ENCODE measurements around the gene NR6A1. TPM values are rescaled to one million over a fixed set of nuclear protein-coding genes. Genes with fewer than 3 reads are reported as not detected.

The NR6A1 gene
- total RNA-seq, 2 experiments from 2014 or later, result 0.28 to 0.76 TPM

DNA sequence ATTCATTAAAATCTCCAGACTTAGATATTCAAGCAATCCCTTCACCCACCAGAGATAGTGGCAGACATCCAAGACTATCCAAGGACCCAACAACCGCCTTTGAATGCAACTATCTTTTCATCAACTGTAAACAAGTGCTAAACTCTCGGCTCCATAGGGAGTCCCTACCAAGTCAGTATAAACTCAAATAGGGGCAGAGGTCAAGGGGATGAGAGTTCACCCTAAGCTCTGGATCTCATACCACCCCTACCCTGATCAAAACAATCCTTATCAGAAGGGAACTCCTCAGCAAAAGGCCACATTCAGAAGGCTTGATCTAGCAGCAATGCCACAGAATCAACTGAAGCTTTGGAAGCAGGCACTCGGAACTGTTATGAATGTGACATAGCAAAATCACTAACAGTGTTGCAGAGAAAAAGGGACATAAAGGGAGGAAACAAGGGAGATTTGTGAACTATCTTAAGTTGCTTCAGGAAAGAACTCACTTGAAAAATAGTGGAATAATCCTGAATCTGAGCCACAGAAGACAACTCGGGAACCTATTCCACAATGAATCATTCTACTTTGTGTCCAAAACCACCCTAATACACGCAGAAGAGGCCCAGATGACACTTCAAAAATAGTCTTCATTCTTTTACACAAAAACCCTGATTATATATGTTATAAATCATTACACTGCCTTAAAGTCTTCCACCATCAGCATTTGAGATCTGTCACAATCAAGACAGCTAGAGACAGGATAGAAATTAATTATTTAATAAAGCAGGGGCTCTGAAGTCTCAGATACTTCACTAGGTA is 49.8 kb downstream of the NR6A1 start:
- ChIA-PET CTCF (interaction anchor here (1.3 kb wide), 1 partner anchor 9 kb away, joined by 3 read pairs; no protein-coding TSS in a partner anchor), POLR2A (no interaction called here)
- Mint-ChIP-seq H3K36me3 (ENCODE audit: low read depth) (no peaks in the 10 kb centered on the region), H3K27me3 (peaks cover 14% of the 10 kb centered on the region), H3K27ac (no peak overlapping the region), H3K4me1 (no peaks in the 10 kb centered on the region), H3K9me3 (no peaks in the 10 kb centered on the region), H3K4me3 (no peak overlapping the region)
- DNase-seq, result no peak

DNA sequence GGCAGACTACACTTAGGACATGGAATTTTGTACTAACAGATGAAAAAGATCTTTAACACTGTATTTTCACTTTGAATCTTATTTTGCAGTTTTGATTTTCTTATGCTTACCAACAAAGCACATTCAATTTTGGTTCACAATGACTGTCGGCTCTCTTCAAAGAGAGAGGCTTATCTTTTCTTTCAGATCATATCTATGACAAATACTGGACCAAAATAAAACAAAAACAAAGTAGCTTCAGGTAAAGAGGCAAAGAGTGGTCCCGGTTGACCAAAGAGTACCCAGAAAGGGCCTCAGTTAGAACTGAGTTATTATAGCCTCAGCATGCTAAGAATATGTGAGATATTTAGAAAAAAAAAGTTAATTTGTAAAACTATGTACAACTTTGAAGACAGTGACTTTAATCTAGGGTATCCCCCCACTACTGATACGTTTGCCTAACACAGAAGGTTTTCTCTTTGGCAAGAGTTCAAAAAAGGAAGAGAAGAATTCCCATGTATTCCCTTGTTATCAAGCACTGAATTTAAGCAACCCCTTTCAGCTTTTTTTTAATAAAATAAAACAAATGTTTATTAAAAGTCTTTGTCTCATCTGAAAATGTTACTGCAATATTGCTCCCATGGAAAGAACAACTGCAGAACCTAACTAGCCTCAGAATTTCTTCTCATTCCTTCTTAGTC is 50.5 kb downstream of the NR6A1 start:
- Mint-ChIP-seq H3K27ac (no peak overlapping the region), H3K9me3 (no peaks in the 10 kb centered on the region), H3K27me3 (peaks cover 11% of the 10 kb centered on the region), H3K36me3 (ENCODE audit: low read depth) (no peaks in the 10 kb centered on the region), H3K4me1 (no peaks in the 10 kb centered on the region), H3K4me3 (no peak overlapping the region)
- CTCF ChIA-PET, result interaction anchor here (0.9 to 1.0 kb wide), 2 partner anchors 103 to 132 kb away, joined by 3 to 4 read pairs; no protein-coding TSS in a partner anchor
- no peak for DNase-seq
- POLR2A ChIA-PET, result no interaction called here

DNA sequence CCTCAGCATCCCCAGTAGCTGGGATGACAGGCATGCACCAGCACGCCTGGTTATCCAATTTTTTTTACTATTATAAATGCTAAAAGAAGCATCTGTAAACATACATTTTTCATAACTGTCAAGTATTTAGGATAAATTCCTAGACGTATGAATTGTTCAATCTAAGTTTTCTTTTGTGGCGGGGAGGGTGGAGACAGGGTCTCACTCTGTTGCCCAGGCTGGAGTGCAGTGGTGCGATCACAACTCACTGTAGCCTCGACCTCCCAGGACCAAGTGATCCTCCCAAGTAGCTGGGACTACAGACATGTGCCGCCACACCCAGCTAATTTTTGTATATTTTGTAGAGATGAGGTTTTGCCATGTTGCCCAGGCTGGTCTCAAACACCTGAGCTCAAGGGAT is 52.2 kb downstream of the NR6A1 start:
- no peak for DNase-seq
- Mint-ChIP-seq H3K9me3 (no peaks in the 10 kb centered on the region), H3K27me3 (peaks cover 11% of the 10 kb centered on the region), H3K4me1 (no peaks in the 10 kb centered on the region), H3K27ac (no peak overlapping the region), H3K4me3 (no peak overlapping the region), H3K36me3 (ENCODE audit: low read depth) (no peaks in the 10 kb centered on the region)
- POLR2A ChIA-PET, result no interaction called here
- CTCF ChIA-PET, result interaction anchor here (0.7 to 1.8 kb wide), 3 partner anchors 40 to 102 kb away, joined by 4 to 6 read pairs (median 5); no protein-coding TSS in a partner anchor

DNA sequence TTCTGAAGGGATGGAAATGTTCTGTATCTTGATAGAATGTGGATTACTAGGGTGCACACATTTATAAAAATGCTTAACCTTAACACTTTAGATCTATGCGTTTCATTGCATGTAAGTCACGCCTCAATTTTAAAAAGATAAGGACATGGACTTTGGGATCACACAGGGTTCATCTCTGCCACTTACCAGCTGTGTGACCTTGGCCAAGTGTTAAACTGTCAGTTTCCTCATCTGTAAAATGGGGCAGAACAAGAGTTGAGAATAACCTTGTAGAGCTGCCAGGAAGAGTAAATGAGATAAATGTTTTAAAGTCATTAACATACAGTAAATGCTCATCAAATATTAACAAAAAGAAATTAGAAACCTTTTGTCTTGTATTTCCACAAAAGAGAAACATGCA is 53.5 kb downstream of the NR6A1 start:
- H3K4me1 Mint-ChIP-seq, result no peaks in the 10 kb centered on the region
- ChIA-PET POLR2A (no interaction called here), CTCF (interaction anchor here (1.8 kb wide), 1 partner anchor 100 kb away, joined by 5 read pairs; no protein-coding TSS in a partner anchor)
- H3K4me3 Mint-ChIP-seq, result no peak overlapping the region
- H3K27ac Mint-ChIP-seq, result no peak overlapping the region
- no peaks in the 10 kb centered on the region for H3K36me3 Mint-ChIP-seq (ENCODE audit: low read depth)
- H3K27me3 Mint-ChIP-seq, result peaks cover 9% of the 10 kb centered on the region
- no peak for DNase-seq
- no peaks in the 10 kb centered on the region for H3K9me3 Mint-ChIP-seq

DNA sequence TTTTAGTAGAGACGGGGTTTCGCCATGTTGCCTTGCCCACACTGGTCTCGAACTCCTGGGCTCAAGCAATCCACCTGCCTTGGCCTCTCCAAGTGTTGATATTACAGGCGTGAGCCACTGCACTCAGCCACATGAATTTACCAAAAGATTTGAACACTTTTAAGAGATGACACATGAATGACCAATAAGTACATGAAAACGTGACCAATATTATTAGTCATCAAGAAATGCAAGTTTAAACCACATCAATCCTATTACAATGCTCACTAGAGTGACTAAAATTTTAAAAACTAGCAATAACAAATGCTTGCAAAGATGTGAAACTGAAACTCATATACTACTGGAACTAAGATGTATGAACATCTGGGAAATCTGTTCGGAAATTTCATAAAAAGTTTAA is 54.3 kb downstream of the NR6A1 start:
- POLR2A ChIA-PET, result no interaction called here
- no peak for DNase-seq
- H3K4me3 Mint-ChIP-seq, result no peak overlapping the region
- no peak overlapping the region for H3K27ac Mint-ChIP-seq
- H3K27me3 Mint-ChIP-seq, result peaks cover 9% of the 10 kb centered on the region
- H3K36me3 Mint-ChIP-seq (ENCODE audit: low read depth), result no peaks in the 10 kb centered on the region
- CTCF ChIA-PET, result interaction anchor here (0.6 kb wide), 1 partner anchor 89 kb away, joined by 4 read pairs; no protein-coding TSS in a partner anchor
- H3K4me1 Mint-ChIP-seq, result no peaks in the 10 kb centered on the region
- no peaks in the 10 kb centered on the region for H3K9me3 Mint-ChIP-seq

DNA sequence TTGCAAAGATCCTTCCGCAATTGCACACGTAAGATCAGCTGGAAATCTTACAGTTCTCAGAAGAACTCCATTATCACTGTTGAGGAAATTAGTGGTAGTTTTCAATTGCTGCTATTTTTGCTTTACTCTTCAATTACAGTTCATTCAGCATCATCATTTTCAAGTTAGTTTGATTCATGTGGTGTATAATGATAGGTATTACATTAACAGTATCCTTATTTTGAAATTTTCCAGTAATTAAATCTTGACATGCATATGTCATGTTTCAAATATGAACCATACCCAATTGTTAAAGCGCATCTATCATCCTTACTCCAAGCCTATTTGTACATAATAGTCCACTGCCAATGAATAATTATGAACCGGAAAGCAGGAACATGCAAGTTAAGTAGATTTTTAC is 60.3 kb downstream of the NR6A1 start:
- Mint-ChIP-seq H3K9me3 (no peaks in the 10 kb centered on the region), H3K4me3 (no peak overlapping the region), H3K27me3 (peaks cover 18% of the 10 kb centered on the region), H3K4me1 (no peaks in the 10 kb centered on the region), H3K36me3 (ENCODE audit: low read depth) (no peaks in the 10 kb centered on the region), H3K27ac (no peak overlapping the region)
- CTCF ChIA-PET, result interaction anchor here (0.7 to 4.6 kb wide), 8 partner anchors 8 to 158 kb away, joined by 3 to 64 read pairs (median 5); no protein-coding TSS in a partner anchor
- POLR2A ChIA-PET, result no interaction called here
- DNase-seq, result no peak

DNA sequence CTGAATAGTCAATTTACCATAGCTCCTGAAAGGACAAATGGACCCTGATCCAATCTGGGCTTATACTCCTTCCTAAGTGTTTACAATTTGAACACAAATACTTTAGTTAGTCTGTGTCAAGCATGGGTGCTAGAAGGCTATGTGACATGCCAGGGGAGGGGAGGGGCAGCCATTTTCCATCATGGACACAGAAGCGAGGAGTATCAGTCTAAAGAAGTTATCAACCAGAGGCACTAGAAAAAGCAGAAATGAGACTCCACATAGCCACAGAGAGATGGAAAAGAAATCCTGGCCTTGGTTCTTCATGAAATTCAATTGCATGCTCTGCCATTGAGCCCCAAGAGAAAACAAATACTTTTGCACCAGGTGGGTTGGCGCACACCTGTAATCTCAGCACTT is 61.8 kb downstream of the NR6A1 start:
- Mint-ChIP-seq H3K4me1 (no peaks in the 10 kb centered on the region), H3K36me3 (ENCODE audit: low read depth) (no peaks in the 10 kb centered on the region), H3K27me3 (peaks cover 18% of the 10 kb centered on the region), H3K27ac (no peak overlapping the region), H3K4me3 (no peak overlapping the region), H3K9me3 (no peaks in the 10 kb centered on the region)
- DNase-seq, result no peak
- ChIA-PET POLR2A (no interaction called here), CTCF (interaction anchor here (0.7 to 1.3 kb wide), 5 partner anchors 44 to 1849 kb away, joined by 3 read pairs; no protein-coding TSS in a partner anchor)

DNA sequence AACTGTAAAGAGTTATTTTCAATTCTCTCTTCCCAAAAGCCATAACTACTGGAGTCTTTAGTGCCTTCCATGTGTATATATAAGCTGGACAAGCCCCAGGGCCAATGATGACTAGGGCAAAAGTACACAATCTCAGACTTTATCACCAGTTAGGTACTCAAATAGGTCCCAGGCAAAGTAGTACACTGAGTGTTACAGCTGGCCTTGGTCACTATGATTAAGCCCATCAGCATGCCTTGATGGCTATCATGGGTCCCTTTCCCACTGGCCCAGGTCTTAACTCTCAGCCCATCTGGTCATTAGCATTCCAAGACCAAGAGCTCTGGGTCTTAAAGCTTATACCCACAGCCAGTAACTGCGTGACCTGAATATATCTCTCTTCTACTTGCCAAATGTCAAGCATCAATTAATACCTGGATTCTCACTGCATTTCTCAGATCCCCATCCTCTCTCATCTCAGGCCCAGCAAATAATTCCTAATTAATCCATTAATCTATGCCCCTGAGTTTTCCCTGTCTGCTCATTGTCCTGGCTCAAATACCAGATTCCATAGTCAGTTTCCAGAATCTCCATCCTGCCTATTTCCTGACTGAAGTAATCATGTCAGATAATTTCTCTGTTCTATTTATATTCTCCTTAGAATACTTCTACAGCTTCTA is 62.3 kb downstream of the NR6A1 start:
- DNase-seq, result no peak
- Mint-ChIP-seq H3K27ac (no peak overlapping the region), H3K27me3 (peaks cover 18% of the 10 kb centered on the region), H3K9me3 (no peaks in the 10 kb centered on the region), H3K36me3 (ENCODE audit: low read depth) (no peaks in the 10 kb centered on the region), H3K4me3 (no peak overlapping the region), H3K4me1 (no peaks in the 10 kb centered on the region)
- POLR2A ChIA-PET, result no interaction called here
- CTCF ChIA-PET, result interaction anchor here (0.8 to 1.4 kb wide), 3 partner anchors 91 to 93 kb away, joined by 3 read pairs; no protein-coding TSS in a partner anchor

DNA sequence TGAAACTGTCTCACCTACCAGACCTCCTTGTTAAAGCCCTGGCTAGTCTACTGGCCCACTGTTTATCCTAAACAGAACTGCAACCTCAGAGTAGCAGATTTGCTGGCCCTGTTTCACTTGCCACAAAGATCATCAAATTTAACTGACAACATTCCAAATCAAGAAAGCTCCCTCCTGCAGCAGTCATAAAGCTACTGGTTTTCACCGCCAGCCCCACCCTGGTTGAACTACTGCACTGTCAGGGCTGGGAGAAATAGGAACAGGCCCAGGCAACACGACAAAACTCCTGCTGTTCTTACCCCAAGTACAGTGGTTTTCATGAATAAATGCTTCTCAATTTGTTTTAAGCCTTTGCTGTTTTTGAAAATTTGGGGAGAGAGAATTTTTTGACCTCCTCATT is 63.0 kb downstream of the NR6A1 start:
- no peak for DNase-seq
- Mint-ChIP-seq H3K27ac (no peak overlapping the region), H3K36me3 (ENCODE audit: low read depth) (no peaks in the 10 kb centered on the region), H3K9me3 (no peaks in the 10 kb centered on the region), H3K4me3 (no peak overlapping the region), H3K4me1 (no peaks in the 10 kb centered on the region), H3K27me3 (peaks cover 15% of the 10 kb centered on the region)
- POLR2A ChIA-PET, result no interaction called here
- CTCF ChIA-PET, result interaction anchor here (0.8 to 1.4 kb wide), 2 partner anchors 90 to 91 kb away, joined by 3 read pairs; no protein-coding TSS in a partner anchor

DNA sequence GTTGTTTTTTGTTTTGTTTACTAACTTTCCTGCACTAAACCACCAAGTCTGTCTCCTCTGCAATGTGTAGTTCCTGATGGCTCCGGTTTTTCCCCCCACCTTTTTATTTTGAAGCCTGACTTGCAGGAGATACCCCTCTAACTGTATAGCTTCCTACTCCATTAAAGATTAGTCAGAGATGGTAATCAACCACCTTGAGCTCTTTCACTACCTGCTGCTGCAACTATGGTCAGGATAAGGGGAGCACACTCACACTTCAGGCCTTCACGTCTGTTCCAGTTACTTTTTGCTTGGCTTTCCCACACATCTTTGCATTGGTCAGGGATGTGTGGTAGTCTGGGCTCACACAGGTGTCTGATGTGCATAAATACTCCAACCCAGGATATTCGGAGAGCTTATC is 63.4 kb downstream of the NR6A1 start:
- Mint-ChIP-seq H3K27me3 (peaks cover 15% of the 10 kb centered on the region), H3K4me1 (no peaks in the 10 kb centered on the region)

DNA sequence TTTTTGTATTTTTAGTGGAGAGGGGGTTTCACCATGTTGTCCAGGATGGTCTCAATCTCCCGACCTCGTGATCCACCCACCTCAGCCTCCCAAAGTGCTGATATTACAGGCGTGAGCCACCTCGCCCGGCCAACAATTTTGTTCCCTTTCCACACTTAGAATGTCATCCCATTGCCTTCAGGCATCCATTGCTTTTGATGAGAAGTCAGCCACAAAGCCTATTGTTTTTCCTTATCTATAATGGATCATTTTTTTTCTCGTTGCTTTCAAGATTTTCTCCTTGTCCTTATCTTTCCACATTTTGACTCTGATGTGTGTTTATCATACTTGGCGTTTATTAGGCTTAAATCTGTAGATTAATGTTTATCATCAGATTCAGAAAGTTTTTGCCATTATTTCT is 64.4 kb downstream of the NR6A1 start:
- CTCF ChIA-PET, result no interaction called here

More for the DNA sequence above, 63.4 kb downstream of the NR6A1 start:
- ChIA-PET POLR2A (no interaction called here), CTCF (interaction anchor here (0.8 to 1.4 kb wide), 2 partner anchors 89 to 90 kb away, joined by 3 read pairs; no protein-coding TSS in a partner anchor)
- H3K27ac Mint-ChIP-seq, result no peak overlapping the region
- no peak for DNase-seq
- H3K36me3 Mint-ChIP-seq (ENCODE audit: low read depth), result no peaks in the 10 kb centered on the region
- no peak overlapping the region for H3K4me3 Mint-ChIP-seq
- no peaks in the 10 kb centered on the region for H3K9me3 Mint-ChIP-seq

DNA sequence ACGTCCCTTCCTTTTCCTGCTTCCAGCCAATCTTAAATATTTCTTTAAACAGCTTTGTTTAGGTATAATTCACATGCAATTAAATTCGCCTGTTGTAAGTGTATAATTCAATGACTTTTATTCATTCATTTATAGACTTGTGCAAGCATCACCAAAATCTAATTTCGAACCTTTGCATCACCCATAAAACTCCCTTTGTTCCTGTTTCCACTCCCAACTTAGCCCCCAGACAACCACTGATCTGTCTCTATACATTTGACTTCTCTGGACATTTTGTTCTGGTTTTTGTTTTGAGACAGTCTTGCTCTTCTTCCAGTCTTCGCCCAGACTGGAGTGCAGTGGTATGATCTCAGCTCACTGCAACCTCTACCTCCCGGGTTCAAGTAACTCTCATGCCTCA is 71.5 kb downstream of the NR6A1 start:
- Mint-ChIP-seq H3K4me3 (no peak overlapping the region), H3K27me3 (peaks cover 2% of the 10 kb centered on the region), H3K27ac (no peak overlapping the region), H3K9me3 (no peaks in the 10 kb centered on the region), H3K36me3 (ENCODE audit: low read depth) (no peaks in the 10 kb centered on the region), H3K4me1 (no peaks in the 10 kb centered on the region)
- POLR2A ChIA-PET, result no interaction called here
- DNase-seq, result no peak
- CTCF ChIA-PET, result interaction anchor here (0.6 to 1.4 kb wide), 2 partner anchors 12 to 72 kb away, joined by 4 to 6 read pairs; no protein-coding TSS in a partner anchor

More for the DNA sequence above, 64.4 kb downstream of the NR6A1 start:
- H3K4me3 Mint-ChIP-seq, result no peak overlapping the region
- no peaks in the 10 kb centered on the region for H3K9me3 Mint-ChIP-seq
- H3K27ac Mint-ChIP-seq, result no peak overlapping the region
- DNase-seq, result no peak
- no peaks in the 10 kb centered on the region for H3K36me3 Mint-ChIP-seq (ENCODE audit: low read depth)
- H3K27me3 Mint-ChIP-seq, result peaks cover 16% of the 10 kb centered on the region
- POLR2A ChIA-PET, result no interaction called here
- H3K4me1 Mint-ChIP-seq, result no peaks in the 10 kb centered on the region

DNA sequence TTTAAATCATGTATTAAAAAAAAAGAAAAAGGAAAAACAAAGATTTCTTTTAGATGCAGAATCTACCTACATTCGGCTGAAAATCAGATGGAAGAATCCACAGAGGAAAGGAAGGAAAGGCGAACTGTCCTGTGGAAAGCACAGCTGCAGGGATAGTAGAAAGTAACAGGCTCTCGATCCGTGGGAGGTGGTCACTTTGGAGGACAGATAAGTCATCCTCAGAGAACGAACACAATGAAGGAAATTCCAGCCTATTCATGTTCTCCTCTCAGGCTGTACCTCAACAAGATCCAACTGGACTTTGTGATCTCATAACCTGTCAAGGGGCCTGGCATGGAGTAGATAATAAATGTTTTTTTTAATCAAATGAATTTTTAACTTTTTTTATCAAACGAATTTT is 72.8 kb downstream of the NR6A1 start:
- Mint-ChIP-seq H3K27ac (no peak overlapping the region), H3K36me3 (ENCODE audit: low read depth) (no peaks in the 10 kb centered on the region), H3K4me3 (no peak overlapping the region), H3K27me3 (peaks cover 4% of the 10 kb centered on the region), H3K4me1 (no peaks in the 10 kb centered on the region), H3K9me3 (no peaks in the 10 kb centered on the region)
- CTCF ChIA-PET, result no interaction called here
- no peak for DNase-seq
- POLR2A ChIA-PET, result no interaction called here

All from activated CD4-positive, alpha-beta memory T cell treated with anti-CD3 and anti-CD28 coated beads, Interleukin-2, amount 10 ng/mL, durations not matched to agents 7 days and 5 days (primary cell).